Astrocyte of the spinal cord (primary cell): Measurements from ENCODE around the gene SLCO3A1.

Source experiments
- DNase-seq: peaks from one replicate; pipeline ENCODE4 v3.0.0; 2011; ENCODE audit warnings: low read depth, low spot score
- H3K4me3 ChIP-seq: 2 replicates; pipeline ENCODE4 v1.5.1; 2011; ENCODE audit warnings: low read depth, mild to moderate bottlenecking, low read length, moderate library complexity
- CTCF ChIP-seq: IDR thresholded peaks from 2 replicates; pipeline ENCODE4 v1.5.1; 2012; ENCODE audit warnings: low read depth, mild to moderate bottlenecking, low read length, inconsistent platforms
- in situ Hi-C: cut with HindIII; loops from 2 replicates; pipeline ENCODE4 v1.10.0; 2017; ENCODE audit warnings: low sequenced_read_pairs

SLCO3A1 gene

DNA sequence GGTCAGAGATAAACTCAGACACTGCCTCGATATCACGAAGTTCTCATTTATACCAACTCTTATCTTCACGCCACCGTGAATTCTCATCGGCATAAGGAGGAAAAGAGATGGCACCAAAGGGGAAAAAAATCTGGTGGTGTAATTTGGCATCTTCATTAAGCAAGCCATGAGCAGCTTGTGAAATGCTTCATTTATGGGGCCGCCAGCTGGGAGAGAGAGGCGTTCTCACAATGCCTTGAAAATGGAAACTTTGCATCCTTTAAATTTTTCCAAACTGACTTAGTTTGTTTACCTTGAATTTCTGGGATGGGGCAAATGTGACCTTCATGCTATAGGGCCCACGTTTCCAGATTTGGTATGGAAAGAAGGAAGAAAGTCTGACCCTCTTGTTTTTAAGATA is 297.7 kb downstream of the SLCO3A1 start:
- no peak for DNase-seq
- in situ Hi-C loops, result no loop called here
- no peak overlapping the region for H3K4me3 ChIP-seq
- no peak for TF ChIP-seq CTCF

DNA sequence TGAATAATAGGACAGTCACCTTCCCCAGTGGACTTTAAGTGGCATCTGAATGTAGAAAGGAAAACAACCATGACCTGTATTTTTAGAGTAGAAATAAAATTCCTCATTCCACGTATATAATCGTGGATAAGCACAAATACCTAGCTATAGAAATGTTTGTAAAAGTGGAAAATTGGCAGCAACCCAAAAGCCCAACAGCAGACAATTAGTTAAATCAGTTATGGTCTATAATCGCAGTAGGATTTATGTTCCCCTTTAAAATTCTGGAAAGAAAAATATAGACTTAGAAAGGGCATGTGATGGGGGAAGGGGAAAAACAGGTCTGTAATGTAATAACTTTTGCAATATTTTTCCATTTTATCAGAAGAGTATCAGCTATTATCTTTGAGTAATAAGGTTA is 298.2 kb downstream of the SLCO3A1 start:
- H3K4me3 ChIP-seq, result no peak overlapping the region
- DNase-seq, result no peak
- in situ Hi-C loops, result no loop called here
- TF ChIP-seq CTCF, result no peak

DNA sequence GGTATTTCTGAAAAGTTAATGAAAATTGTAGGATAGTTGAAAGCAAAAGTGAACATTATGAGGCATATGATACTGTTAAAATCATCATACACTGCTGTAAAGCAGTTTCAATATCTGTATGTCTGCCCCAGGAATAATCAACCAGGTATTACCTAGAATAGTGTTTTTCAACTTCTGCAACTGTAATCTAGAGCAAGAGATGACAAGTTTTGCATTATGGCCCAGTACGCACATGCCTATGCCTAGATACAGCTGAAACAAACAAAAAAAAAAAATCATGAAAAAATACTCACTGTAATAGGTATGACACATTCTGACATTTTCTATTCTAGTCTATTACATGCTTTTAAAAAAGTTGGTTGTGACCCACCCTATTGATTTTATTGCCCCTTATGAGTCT is 299.5 kb downstream of the SLCO3A1 start:
- no peak for TF ChIP-seq CTCF
- no peak overlapping the region for H3K4me3 ChIP-seq
- in situ Hi-C loops, result no loop called here
- DNase-seq, result no peak

- no peak for DNase-seq
- no peak for TF ChIP-seq CTCF
- H3K4me3 ChIP-seq, result no peak overlapping the region
- in situ Hi-C loops, result no loop called here
Observed at GRCh38 chr15:92153620-92154019, 300.1 kb downstream of the SLCO3A1 start.

- TF ChIP-seq CTCF, result no peak
- DNase-seq, result no peak
- H3K4me3 ChIP-seq, result no peak overlapping the region
- in situ Hi-C loops, result no loop called here
Observed at GRCh38 chr15:92155934-92156333, 302.4 kb downstream of the SLCO3A1 start.

GRCh38 chr15:92157666-92158298 is 304.3 kb downstream of the SLCO3A1 start:
- in situ Hi-C loops, result no loop called here
- no peak for DNase-seq
- no peak overlapping the region for H3K4me3 ChIP-seq
- TF ChIP-seq CTCF, result no peak

DNA sequence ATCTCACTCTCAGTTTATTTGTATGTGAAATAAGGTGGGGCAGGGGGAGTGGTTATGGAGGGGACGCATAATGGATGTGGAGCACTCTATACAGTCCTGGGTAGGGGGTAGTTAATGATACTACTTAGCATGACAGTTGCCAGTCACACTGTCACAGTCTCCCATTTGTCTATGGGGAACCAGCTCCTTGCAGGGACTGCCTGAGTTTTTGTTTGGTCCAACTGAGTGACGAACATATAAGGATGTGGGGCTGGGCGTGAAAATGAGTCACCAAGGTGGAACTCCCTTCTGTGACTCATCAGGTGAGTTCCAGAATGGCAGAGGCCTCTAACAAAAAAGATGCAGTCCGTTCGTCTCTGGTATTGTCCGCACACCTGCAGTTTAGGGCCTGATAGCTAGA is 304.9 kb downstream of the SLCO3A1 start:
- DNase-seq, result no peak
- TF ChIP-seq CTCF, result no peak
- in situ Hi-C loops, result no loop called here
- H3K4me3 ChIP-seq, result no peak overlapping the region
